ENCODE results near the gene RBMS1.

GRCh38 chr2:160367887-160368286, 125.7 kb downstream of the RBMS1 start:
- TF ChIP-seq, protein P1, sequence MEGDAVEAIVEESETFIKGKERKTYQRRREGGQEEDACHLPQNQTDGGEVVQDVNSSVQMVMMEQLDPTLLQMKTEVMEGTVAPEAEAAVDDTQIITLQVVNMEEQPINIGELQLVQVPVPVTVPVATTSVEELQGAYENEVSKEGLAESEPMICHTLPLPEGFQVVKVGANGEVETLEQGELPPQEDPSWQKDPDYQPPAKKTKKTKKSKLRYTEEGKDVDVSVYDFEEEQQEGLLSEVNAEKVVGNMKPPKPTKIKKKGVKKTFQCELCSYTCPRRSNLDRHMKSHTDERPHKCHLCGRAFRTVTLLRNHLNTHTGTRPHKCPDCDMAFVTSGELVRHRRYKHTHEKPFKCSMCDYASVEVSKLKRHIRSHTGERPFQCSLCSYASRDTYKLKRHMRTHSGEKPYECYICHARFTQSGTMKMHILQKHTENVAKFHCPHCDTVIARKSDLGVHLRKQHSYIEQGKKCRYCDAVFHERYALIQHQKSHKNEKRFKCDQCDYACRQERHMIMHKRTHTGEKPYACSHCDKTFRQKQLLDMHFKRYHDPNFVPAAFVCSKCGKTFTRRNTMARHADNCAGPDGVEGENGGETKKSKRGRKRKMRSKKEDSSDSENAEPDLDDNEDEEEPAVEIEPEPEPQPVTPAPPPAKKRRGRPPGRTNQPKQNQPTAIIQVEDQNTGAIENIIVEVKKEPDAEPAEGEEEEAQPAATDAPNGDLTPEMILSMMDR (IDR thresholded peaks at IDR 0.05), result no peak
- TF ChIP-seq POLR2A (IDR thresholded peaks at IDR 0.05), result no peak
